Heart left ventricle (tissue), 16 donors: ENCODE results near the gene COL16A1. TPM values are rescaled to one million over a fixed set of nuclear protein-coding genes. Genes with fewer than 3 reads are reported as not detected.
A peak's percentile ranks its signal among the peaks of the same experiment; 100 is the strongest.

Experiments
- ATAC-seq, 4 donors: fragments of 200-7000 bp; cut with Tn5 transposase; one replicate each; pipeline ENCODE4 v1.9.1; 2020 to 2022; ENCODE audit warnings: moderate library complexity in 4 of 4, mild to moderate bottlenecking in 3 of 4, moderate number of reproducible peaks in 1 of 4
- DNase-seq, 5 donors: peaks; one replicate each; pipeline ENCODE4 v3.0.0-alpha.2; 2020
- H3K27ac ChIP-seq, 12 donors: fragments of 200-600 bp; sonication (generic) in 4 of 12; one replicate each; pipeline versions ENCODE4 v1.5.0 to v1.8.0; 2016 to 2022; ENCODE audit warnings: mild to moderate bottlenecking in 2 of 12
- H3K27me3 ChIP-seq, 9 donors: fragments of 200-600 bp; sonication (generic) in 2 of 9; one replicate each; pipeline versions ENCODE4 v1.5.1 to v1.8.0; 2016 to 2022; ENCODE audit warnings: mild to moderate bottlenecking in 3 of 9
- H3K36me3 ChIP-seq, 9 donors: fragments of 200-600 bp; sonication (generic) in 2 of 9; one replicate each; pipeline versions ENCODE4 v1.5.0 to v1.8.0; 2018 to 2022; ENCODE audit warnings: mild to moderate bottlenecking in 2 of 9
- H3K4me1 ChIP-seq, 12 donors: fragments of 200-600 bp; sonication (generic) in 4 of 12; one replicate each; pipeline versions ENCODE4 v1.5.0 to v1.8.0; 2016 to 2022; ENCODE audit warnings: mild to moderate bottlenecking in 3 of 12
- H3K4me3 ChIP-seq, 12 donors: fragments of 200-600 bp; sonication (generic) in 4 of 12; one replicate each; pipeline versions ENCODE4 v1.5.0 to v1.8.0; 2017 to 2022; ENCODE audit warnings: mild to moderate bottlenecking in 9 of 12, moderate library complexity in 4 of 12
- H3K9me3 ChIP-seq, 12 donors: fragments of 200-600 bp; sonication (generic) in 4 of 12; one replicate each; pipeline versions ENCODE4 v1.5.0 to v1.8.0; 2016 to 2022; ENCODE audit warnings: mild to moderate bottlenecking in 1 of 12
- POLR2A ChIP-seq, 2 donors: fragments of 450-650 bp; IDR thresholded peaks; one replicate each; pipeline ENCODE4 v1.6.1; 2017; ENCODE audit warnings: antibody characterized with exemption in 2 of 2, mild to moderate bottlenecking in 2 of 2, moderate library complexity in 2 of 2
- WGBS, 4 donors: extraction: QIAGEN DNeasy Blood & Tissue Kit in 2 of 4; methylation state at CpG; one replicate each; pipeline versions ENCODE4 v1.1.5 to v1.1.7; 2013 to 2018; 5-methylcytosine and 5-hydroxymethylcytosine counted together
- intact Hi-C, 10 donors: fragments of 100-400 bp; cut with DNase I; formaldehyde crosslinking; loops; one replicate each; pipeline versions ENCODE4 v1.11.1 to v1.14.2; 2022
- polyA plus RNA-seq, 2 donors: library from polyadenylated mRNA; stranded (reverse); fragments of 200-250 nt; gene quantifications; one replicate each; pipeline ENCODE4 v1.2.3, GENCODE V29; 2013
- total RNA-seq, 9 donors: library from RNA; depleted of rRNA in 2 of 9; stranded (reverse); fragments of >200 nt in 2 of 9; fragmentation: NEBNext Ultra II Directional in 3 of 9; extraction: Animal tissue kit (Norgen Biotek cat#: 25700) in 3 of 9; gene quantifications; one replicate each; pipeline versions ENCODE4 v1.1.0 to v1.2.4, GENCODE V29; 2016 to 2023
- TF ChIP-seq, protein P1 (sequence below), 12 donors: fragments of 200-600 bp; sonication (generic) in 4 of 12; IDR thresholded peaks; one replicate each; pipeline versions ENCODE4 v1.5.0 to v1.8.0; 2018 to 2022; ENCODE audit warnings: antibody characterized with exemption in 12 of 12, mild to moderate bottlenecking in 5 of 12
- donor health status: ischemic (EF 13 %, LVEDD 7.1; RV severe dilation, severe dysfunction).
- donor health status: healthy with polysubstance abuse.
- donor health status: DM: no; HTN: yes; CAD: no.
- donor health status: DM: no; HTN: no; CAD: no.
- donor health status: ischemic (EF 25% LVEDD 6.9; RV normal size, moderate dysfunction).
- donor health status: ischemic (EF 25% LVEDD 5.7; RV mildly dilated, moderate dysfunction).
- donor health status: healthy.
- donor health status: DM: yes; HTN: yes; CAD: no.
- donor health status: ischemic (EF 35%, LVEDD 5.7; RV mildly dilated, moderate dysfunction).
- donor health status: nonischemic (EF 11% LVEDD 7.7; RV severe dilation, severe dysfunction).
- donor health status: DM: yes; HTN: yes; CAD: no.
- donor health status: PGD.
- donor health status: ischemic (EF 29% LVEDD 5.4; RV normal size, mild dysfunction).
- donor health status: nonischemic (EF 23%, LVEDD 6.1; RV moderate dilation, normal function).

The COL16A1 gene
- total and polyA plus RNA-seq, 11 donors: 7.5 to 24.1 (median 13.1) TPM

DNA sequence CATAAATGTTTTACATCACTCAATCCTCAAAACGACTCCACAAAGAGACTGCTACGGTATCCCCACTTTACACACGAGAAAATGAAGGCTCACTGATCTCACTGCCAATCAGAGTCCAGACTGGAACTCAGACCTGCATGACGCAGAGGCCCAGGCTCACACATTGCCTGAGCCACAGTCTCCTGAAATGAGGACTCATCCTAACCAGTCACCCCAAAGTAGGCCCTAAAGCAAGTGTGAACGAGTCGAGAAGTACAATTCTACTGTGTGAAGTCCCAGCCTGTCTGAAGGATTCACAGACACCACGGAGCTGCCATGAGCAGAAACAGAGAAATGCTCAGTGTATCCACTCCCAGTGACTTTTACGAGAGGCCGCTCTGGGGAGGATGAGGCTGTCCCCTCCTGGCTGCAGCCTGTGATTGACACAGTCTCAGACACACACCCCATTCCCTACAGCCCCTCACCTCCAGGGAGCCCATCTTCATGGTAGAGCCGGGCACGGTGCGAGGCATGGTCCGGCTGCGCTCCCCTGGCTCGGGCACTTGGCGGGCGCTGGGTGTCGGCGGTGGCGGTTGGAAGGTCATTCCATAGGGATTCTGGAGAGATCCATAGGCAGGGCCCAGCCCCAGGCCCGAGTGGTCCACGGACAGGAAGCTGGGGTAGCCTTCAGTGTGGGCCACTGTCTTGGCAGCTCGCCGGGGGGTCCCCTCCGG lies 26.7 kb upstream of the COL16A1 start:
- DNase-seq: peak in 1 of 5 donors; percentile 57
- 80 to 89% (median 89%) methylated on average over 11 to 25 of the region's 25 CpGs for WGBS, 4 donors

DNA sequence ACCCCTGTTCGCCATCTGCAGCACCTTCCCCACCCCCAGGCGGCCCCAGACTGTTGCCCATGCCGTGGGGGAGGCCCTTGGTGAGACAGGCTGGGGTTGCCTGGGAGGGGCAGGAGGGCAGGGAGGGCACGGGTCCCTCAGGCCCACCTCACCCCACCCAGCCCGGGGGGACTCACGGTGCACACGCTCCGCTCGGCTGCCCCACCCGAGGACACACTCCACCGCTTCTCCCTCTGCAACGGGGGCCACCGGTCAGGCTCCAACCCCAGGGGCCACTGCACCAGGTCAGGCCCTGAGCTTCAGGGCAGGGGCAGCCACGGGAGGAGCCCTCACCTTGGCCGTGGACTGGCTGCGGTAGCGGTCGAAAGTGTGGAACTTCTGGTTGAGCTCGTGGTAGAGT lies 24.0 kb upstream of the COL16A1 start:
- no peak overlapping the region for H3K4me3 ChIP-seq
- intact Hi-C loops: no loop called here
- no peak overlapping the region for H3K27ac ChIP-seq
- ATAC-seq: no peak
- TF ChIP-seq POLR2A (IDR thresholded peaks at IDR 0.05): no peak
- TF ChIP-seq, protein P1, sequence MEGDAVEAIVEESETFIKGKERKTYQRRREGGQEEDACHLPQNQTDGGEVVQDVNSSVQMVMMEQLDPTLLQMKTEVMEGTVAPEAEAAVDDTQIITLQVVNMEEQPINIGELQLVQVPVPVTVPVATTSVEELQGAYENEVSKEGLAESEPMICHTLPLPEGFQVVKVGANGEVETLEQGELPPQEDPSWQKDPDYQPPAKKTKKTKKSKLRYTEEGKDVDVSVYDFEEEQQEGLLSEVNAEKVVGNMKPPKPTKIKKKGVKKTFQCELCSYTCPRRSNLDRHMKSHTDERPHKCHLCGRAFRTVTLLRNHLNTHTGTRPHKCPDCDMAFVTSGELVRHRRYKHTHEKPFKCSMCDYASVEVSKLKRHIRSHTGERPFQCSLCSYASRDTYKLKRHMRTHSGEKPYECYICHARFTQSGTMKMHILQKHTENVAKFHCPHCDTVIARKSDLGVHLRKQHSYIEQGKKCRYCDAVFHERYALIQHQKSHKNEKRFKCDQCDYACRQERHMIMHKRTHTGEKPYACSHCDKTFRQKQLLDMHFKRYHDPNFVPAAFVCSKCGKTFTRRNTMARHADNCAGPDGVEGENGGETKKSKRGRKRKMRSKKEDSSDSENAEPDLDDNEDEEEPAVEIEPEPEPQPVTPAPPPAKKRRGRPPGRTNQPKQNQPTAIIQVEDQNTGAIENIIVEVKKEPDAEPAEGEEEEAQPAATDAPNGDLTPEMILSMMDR (IDR thresholded peaks at IDR 0.05): no peak
- H3K36me3 ChIP-seq: no peaks in the 10 kb centered on the region
- H3K9me3 ChIP-seq: no peaks in the 10 kb centered on the region
- peak in 1 of 5 donors; percentile 51 for DNase-seq
- H3K27me3 ChIP-seq: no peaks in the 10 kb centered on the region
- H3K4me1 ChIP-seq: no peaks in the 10 kb centered on the region
- 89 to 95% (median 90%) methylated on average over 18 to 19 of the region's 19 CpGs; no CpG with 5 or more reads in 1 of the 4 donors for WGBS, 4 donors

More for the DNA sequence above, 26.7 kb upstream of the COL16A1 start:
- intact Hi-C loops: no loop called here
- H3K27ac ChIP-seq: no peak overlapping the region
- no peaks in the 10 kb centered on the region for H3K36me3 ChIP-seq
- no peak for ATAC-seq
- no peaks in the 10 kb centered on the region for H3K4me1 ChIP-seq
- H3K27me3 ChIP-seq: no peaks in the 10 kb centered on the region
- H3K4me3 ChIP-seq: no peak overlapping the region
- H3K9me3 ChIP-seq: no peaks in the 10 kb centered on the region
- TF ChIP-seq POLR2A (IDR thresholded peaks at IDR 0.05): no peak

- WGBS, 4 donors: 92 to 95% (median 93%) methylated on average over 11 to 14 of the region's 14 CpGs
- H3K4me3 ChIP-seq: no peak overlapping the region
- DNase-seq (peak in 1 of 5 donors; percentile 51), ATAC-seq (no peak)
- TF ChIP-seq, protein P1 (IDR thresholded peaks at IDR 0.05): no peak
- no peak for TF ChIP-seq POLR2A (IDR thresholded peaks at IDR 0.05)
- H3K9me3 ChIP-seq: no peaks in the 10 kb centered on the region
- intact Hi-C loops: no loop called here
- H3K36me3 ChIP-seq: no peaks in the 10 kb centered on the region
- peaks cover 0 to 3% (median 0%) of the 10 kb centered on the region in 9 donors for H3K27me3 ChIP-seq
- H3K27ac ChIP-seq: no peak overlapping the region
- H3K4me1 ChIP-seq: no peaks in the 10 kb centered on the region
Measured at GRCh38 chr1:31727195-31727594, 23.4 kb upstream of the COL16A1 start.

- Histone ChIP-seq H3K4me3 (no peak overlapping the region), H3K4me1 (no peaks in the 10 kb centered on the region), H3K27me3 (peaks cover 0 to 3% (median 0%) of the 10 kb centered on the region in 9 donors), H3K27ac (no peak overlapping the region), H3K9me3 (no peaks in the 10 kb centered on the region), H3K36me3 (no peaks in the 10 kb centered on the region)
- ATAC-seq (no peak), DNase-seq (peak in 1 of 5 donors; percentile 49)
- intact Hi-C loops: no loop called here
- WGBS, 4 donors: 65 to 82% (median 71%) methylated on average over 4 of the region's 4 CpGs
- TF ChIP-seq, protein P1 (IDR thresholded peaks at IDR 0.05): no peak
- no peak for TF ChIP-seq POLR2A (IDR thresholded peaks at IDR 0.05)
Measured at GRCh38 chr1:31726715-31727114, 22.9 kb upstream of the COL16A1 start.
